MM.1S (cell line): Measurements from ENCODE around the gene SLC38A8.

Source experiments
- DNase-seq: peaks from one replicate; pipeline ENCODE4 v3.0.0-alpha.2; 2015
- H2AFZ ChIP-seq: fragments of 300-600 bp; sonication (generic); 2 replicates; pipeline ENCODE4 v1.6.0; 2016; ENCODE audit warnings: antibody characterized with exemption, low read length
- H3F3A ChIP-seq: fragments of 300-600 bp; sonication (generic); 2 replicates; pipeline ENCODE4 v1.6.1; 2016; ENCODE audit warnings: mild to moderate bottlenecking, antibody characterized with exemption, low read length, moderate library complexity, mixed read lengths; ENCODE audit not compliant: insufficient read depth
- H3K27ac ChIP-seq: fragments of 300-600 bp; sonication (generic); 2 replicates; pipeline ENCODE4 v1.5.1; 2016; ENCODE audit warnings: mild to moderate bottlenecking, low read length
- H3K27me3 ChIP-seq: fragments of 300-600 bp; sonication (generic); replicated peaks from 2 replicates; pipeline ENCODE4 v1.6.0; 2016; ENCODE audit warnings: low read length; ENCODE audit not compliant: insufficient read depth
- H3K36me3 ChIP-seq: fragments of 300-600 bp; sonication (generic); replicated peaks from 2 replicates; pipeline ENCODE4 v1.6.1; 2016; ENCODE audit warnings: mild to moderate bottlenecking, low read length, mixed read lengths; ENCODE audit not compliant: insufficient read depth
- H3K4me1 ChIP-seq: fragments of 300-600 bp; sonication (generic); 2 replicates; pipeline ENCODE4 v1.6.1; 2016; ENCODE audit warnings: low read length, mixed read lengths
- H3K4me2 ChIP-seq: fragments of 300-600 bp; sonication (generic); 2 replicates; pipeline ENCODE4 v1.6.0; 2016; ENCODE audit warnings: low read depth, low read length
- H3K4me3 ChIP-seq: fragments of 300-600 bp; sonication (generic); 2 replicates; pipeline ENCODE4 v1.5.1; 2016; ENCODE audit warnings: low read length, mixed read lengths
- H3K79me2 ChIP-seq: fragments of 300-600 bp; sonication (generic); 2 replicates; pipeline ENCODE4 v1.6.1; 2016; ENCODE audit warnings: mixed run types, low read length, mixed read lengths
- H3K9ac ChIP-seq: fragments of 300-600 bp; sonication (generic); 2 replicates; pipeline ENCODE4 v1.6.1; 2016; ENCODE audit warnings: low read length, mixed read lengths
- H3K9me2 ChIP-seq: fragments of 300-600 bp; sonication (generic); replicated peaks from 2 replicates; pipeline ENCODE4 v1.6.1; 2016; ENCODE audit warnings: mild to moderate bottlenecking, low read length, mixed read lengths; ENCODE audit not compliant: insufficient read depth
- H3K9me3 ChIP-seq: fragments of 300-600 bp; sonication (generic); replicated peaks from 2 replicates; pipeline ENCODE4 v1.6.1; 2016; ENCODE audit warnings: mild to moderate bottlenecking, low read length, mixed read lengths; ENCODE audit not compliant: insufficient read depth
- H4K20me1 ChIP-seq: fragments of 300-600 bp; sonication (generic); 2 replicates; pipeline ENCODE4 v1.6.1; 2016; ENCODE audit warnings: mild to moderate bottlenecking, low read length, moderate library complexity, mixed read lengths; ENCODE audit not compliant: insufficient read depth
- EZH2 ChIP-seq: fragments of 300-600 bp; sonication (generic); optimal IDR thresholded peaks from 2 replicates; pipeline ENCODE3; 2017; ENCODE audit warnings: low read depth, mild to moderate bottlenecking, antibody characterized with exemption, low read length, mixed read lengths
- EZH2phosphoT487 ChIP-seq: fragments of 300-600 bp; sonication (generic); IDR thresholded peaks from 2 replicates; pipeline ENCODE4 v1.6.1; 2018; ENCODE audit warnings: antibody characterized with exemption, low read length
- TF ChIP-seq, protein P1 (sequence below): fragments of 300-600 bp; sonication (generic); IDR thresholded peaks from 2 replicates; pipeline ENCODE4 v1.5.1; 2016; ENCODE audit warnings: antibody characterized with exemption, low read length, mixed read lengths

Gene SLC38A8

DNA sequence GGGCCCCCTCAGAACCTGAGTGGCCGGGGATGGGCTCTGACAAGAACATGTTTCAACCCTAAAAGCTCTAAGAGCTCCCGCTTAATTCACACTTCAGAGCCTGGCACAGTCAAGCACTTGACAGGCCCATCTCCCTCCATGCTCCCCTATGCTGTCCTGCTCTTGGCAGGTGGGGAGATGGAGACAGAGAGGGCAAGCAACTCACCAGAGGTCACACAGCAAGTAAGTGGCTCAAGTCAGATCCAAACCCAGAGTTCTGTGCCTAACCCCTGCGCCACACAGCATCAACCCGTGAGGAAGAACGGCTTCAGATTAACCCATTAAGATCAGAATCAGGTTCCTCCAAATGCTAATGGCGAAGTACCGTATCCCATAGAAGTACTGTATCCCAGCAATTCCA is 38.2 kb downstream of the SLC38A8 start:
- peaks cover 20% of the 10 kb centered on the region for H3K27me3 ChIP-seq
- no peak overlapping the region for H3K27ac ChIP-seq
- DNase-seq = no peak
- no peaks in the 10 kb centered on the region for H3K36me3 ChIP-seq
- H3K4me1 ChIP-seq = no peaks in the 10 kb centered on the region
- H2AFZ ChIP-seq = no peak overlapping the region
- H3K4me3 ChIP-seq = no peak overlapping the region
- H3K4me2 ChIP-seq = no peak overlapping the region
- TF ChIP-seq EZH2 (no peak), EZH2phosphoT487 (no peak)
- TF ChIP-seq, protein P1, sequence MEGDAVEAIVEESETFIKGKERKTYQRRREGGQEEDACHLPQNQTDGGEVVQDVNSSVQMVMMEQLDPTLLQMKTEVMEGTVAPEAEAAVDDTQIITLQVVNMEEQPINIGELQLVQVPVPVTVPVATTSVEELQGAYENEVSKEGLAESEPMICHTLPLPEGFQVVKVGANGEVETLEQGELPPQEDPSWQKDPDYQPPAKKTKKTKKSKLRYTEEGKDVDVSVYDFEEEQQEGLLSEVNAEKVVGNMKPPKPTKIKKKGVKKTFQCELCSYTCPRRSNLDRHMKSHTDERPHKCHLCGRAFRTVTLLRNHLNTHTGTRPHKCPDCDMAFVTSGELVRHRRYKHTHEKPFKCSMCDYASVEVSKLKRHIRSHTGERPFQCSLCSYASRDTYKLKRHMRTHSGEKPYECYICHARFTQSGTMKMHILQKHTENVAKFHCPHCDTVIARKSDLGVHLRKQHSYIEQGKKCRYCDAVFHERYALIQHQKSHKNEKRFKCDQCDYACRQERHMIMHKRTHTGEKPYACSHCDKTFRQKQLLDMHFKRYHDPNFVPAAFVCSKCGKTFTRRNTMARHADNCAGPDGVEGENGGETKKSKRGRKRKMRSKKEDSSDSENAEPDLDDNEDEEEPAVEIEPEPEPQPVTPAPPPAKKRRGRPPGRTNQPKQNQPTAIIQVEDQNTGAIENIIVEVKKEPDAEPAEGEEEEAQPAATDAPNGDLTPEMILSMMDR = no peak
- no peak overlapping the region for H3K9ac ChIP-seq
- H4K20me1 ChIP-seq = no peaks in the 10 kb centered on the region
- no peaks in the 10 kb centered on the region for H3F3A ChIP-seq
- no peaks in the 10 kb centered on the region for H3K9me3 ChIP-seq
- H3K79me2 ChIP-seq = no peaks in the 10 kb centered on the region
- no peaks in the 10 kb centered on the region for H3K9me2 ChIP-seq

DNA sequence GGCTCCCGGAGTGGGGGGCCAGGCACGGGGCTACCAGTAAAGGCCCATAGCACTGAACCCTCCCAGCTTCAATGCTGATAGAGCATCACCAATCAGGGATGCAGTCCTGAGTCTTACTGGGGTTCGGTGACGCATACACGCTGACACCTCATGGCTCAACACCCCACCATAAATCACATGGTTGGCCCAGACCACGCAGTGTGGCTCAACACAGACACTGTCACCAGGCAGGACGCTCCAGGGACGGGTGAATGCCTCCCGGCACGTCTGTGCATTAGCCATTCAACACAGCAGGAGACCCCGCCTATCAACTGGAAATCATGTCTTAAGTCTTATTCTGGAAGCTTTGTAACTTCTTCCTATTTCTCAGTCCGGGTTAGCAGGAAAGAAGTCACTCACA is 39.6 kb downstream of the SLC38A8 start:
- peaks cover 18% of the 10 kb centered on the region; the same call in 1 of the 2 replicates for H3K27me3 ChIP-seq
- H3K36me3 ChIP-seq = no peaks in the 10 kb centered on the region
- H4K20me1 ChIP-seq = no peaks in the 10 kb centered on the region
- H3K79me2 ChIP-seq = no peaks in the 10 kb centered on the region
- TF ChIP-seq EZH2 = no peak
- TF ChIP-seq, protein P1 = no peak
- TF ChIP-seq EZH2phosphoT487 = no peak
- no peak overlapping the region for H3K4me3 ChIP-seq
- H3F3A ChIP-seq = no peaks in the 10 kb centered on the region
- no peaks in the 10 kb centered on the region for H3K9me3 ChIP-seq
- H2AFZ ChIP-seq = no peak overlapping the region
- no peak overlapping the region for H3K4me2 ChIP-seq
- no peak for DNase-seq
- no peaks in the 10 kb centered on the region for H3K9me2 ChIP-seq
- H3K27ac ChIP-seq = no peak overlapping the region
- H3K9ac ChIP-seq = no peak overlapping the region
- no peaks in the 10 kb centered on the region for H3K4me1 ChIP-seq

DNA sequence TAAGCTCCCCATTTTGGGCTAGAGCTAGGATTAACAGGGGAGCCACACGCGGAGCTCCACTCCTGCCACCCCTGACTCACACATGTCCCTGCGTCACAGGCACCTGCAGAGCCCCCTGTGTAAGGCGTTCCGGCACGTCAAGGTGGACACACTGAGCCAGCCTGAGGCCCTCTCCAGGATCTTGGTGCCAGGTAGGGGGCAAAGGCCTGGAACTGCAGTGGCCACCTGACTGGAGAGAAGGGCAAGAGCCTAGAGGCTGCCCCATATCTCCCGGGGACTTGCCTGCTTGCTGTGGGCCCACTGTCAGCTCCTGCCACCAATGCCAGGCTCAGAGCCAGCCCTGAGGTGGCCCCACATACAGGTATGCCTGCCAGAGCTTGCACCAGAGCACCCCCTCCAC is 40.9 kb downstream of the SLC38A8 start:
- H3K9me2 ChIP-seq = no peaks in the 10 kb centered on the region
- H3K9me3 ChIP-seq = no peaks in the 10 kb centered on the region
- no peak for DNase-seq
- no peaks in the 10 kb centered on the region for H3F3A ChIP-seq
- H2AFZ ChIP-seq = no peak overlapping the region
- peaks cover 21% of the 10 kb centered on the region for H3K27me3 ChIP-seq
- H3K4me1 ChIP-seq = no peaks in the 10 kb centered on the region
- H3K36me3 ChIP-seq = no peaks in the 10 kb centered on the region
- no peaks in the 10 kb centered on the region for H4K20me1 ChIP-seq
- H3K4me2 ChIP-seq = no peak overlapping the region
- TF ChIP-seq EZH2 (no peak), EZH2phosphoT487 (no peak)
- TF ChIP-seq, protein P1 = no peak
- H3K9ac ChIP-seq = no peak overlapping the region
- no peak overlapping the region for H3K4me3 ChIP-seq
- no peak overlapping the region for H3K27ac ChIP-seq
- no peaks in the 10 kb centered on the region for H3K79me2 ChIP-seq
